M059J (cell line): ENCODE data around the gene STARD6. TPM values are rescaled to one million over a fixed set of nuclear protein-coding genes. Genes with fewer than 3 reads are reported as not detected.
"Not testable (repeated sequence)": the region's sequence is repeated elsewhere in the genome, so short reads cannot be mapped to it uniquely, and the experiment has no call there.

Experiments used
- DNase-seq: peaks from one replicate; pipeline ENCODE4 v3.0.0-alpha.2; 2012; ENCODE audit warnings: low read depth
- total RNA-seq: library from RNA; depleted of rRNA; stranded (reverse); fragments of >200 nt; shearing (Covaris generic); gene quantifications from 2 replicates; pipeline ENCODE4 v1.2.3, GENCODE V29; 2014; rRNA removed

STARD6 gene
- not detected in 2 replicates for total RNA-seq

DNA sequence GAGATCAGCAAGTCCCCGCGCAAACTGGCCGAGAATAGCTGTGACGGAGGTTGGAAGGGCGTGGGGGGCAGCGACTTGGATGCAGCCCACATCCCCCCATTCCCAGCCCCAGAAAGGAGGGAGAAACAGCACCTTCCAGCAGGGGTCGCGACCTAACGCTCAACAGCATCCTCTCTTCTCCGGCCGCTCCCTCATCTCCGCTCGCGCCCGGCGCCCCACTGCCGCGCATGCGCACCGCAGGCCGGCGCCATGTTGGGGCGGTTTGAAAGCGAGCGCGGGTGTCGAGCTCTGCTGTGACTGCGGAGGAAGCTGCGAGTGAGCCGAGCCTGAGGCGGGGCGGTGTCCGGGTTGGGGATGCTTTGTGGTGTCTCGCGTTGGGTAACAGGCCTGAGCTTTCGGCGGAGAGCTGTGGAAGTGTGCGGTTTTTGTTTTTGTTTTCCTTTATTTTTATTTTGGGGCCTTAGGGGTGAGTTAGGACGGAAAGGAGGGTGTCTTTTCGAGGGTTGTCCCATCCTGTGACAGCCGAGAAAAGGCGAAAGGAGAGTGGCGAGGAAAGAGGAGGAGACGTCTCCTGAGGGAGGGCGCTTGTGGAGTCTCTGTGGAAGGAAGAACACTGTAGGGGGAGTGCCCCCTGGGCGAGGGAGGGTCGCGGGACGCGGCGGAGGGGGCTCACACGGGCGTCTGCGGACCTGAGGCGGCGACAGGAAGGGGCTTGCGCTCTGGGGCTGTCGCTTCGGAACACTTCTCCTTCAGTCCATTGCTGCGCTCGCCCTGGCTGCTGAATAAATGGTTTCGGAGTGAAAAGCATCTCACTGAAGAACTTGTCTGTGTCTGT, at the start of gene STARD6, which contains the start of gene C18orf54:
Gene STARD6 (minus strand): TSS at position 199 of the 835 bp plus-strand sequence. CDS start 3,285 bp downstream, outside the sequence.
Gene C18orf54 (plus strand): TSS at position 247 of the 835 bp plus-strand sequence. CDS start 2,667 bp downstream, outside the sequence.
- DNase-seq: peak; percentile 90

DNA sequence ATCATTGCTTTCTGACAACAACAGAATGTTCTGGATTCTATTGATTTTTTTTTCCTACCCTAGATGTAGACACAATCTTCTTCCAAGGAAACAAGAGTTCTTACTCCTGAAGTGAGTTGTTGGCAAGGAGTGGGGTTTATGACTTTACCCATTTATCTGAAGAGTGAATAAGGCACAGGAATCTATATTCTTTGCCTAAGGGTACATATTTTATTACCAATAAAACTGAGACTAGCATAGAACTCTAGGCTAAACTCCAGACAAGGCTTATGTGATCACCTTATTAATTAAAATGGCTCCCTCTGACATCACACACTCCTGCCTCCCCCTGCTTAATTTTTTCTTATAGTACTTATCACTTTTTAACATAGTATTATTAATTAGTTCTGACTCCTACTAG, 47.6 kb upstream of the STARD6 start:
- no peak for DNase-seq

- DNase-seq: no peak
Measured at GRCh38 chr18:54396760-54397159, 39.1 kb upstream of the STARD6 start.

DNA sequence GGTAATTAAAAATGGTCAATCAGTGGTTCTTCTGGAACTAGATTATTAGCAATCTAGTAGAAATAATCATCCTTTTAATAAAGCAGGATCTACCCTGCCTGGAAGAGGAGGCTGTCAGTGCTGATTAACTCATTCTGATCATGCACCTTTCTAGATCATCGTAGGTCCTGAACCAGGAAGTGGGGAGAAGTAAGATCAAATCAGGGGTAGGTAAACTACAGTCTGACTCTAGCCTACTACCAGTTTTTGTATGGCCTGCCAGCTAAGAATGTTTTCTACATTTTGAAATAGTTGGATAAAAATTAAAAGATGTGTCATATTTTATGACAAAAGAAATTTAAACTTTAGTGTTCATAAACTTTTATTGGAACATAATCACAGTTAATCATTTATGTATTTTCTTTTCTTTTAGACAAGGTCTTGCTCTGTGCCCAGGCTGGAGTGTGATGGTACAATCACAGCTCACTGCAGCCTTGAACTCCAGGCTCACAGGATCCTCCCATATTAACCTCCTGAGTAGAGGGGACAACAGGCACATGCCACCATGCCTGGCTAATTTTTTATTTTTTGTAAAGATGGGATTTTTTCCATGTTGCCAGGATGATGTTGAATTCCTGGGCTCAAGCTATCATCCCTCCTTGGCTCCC, 36.1 kb upstream of the STARD6 start:
- DNase-seq: no peak

DNA sequence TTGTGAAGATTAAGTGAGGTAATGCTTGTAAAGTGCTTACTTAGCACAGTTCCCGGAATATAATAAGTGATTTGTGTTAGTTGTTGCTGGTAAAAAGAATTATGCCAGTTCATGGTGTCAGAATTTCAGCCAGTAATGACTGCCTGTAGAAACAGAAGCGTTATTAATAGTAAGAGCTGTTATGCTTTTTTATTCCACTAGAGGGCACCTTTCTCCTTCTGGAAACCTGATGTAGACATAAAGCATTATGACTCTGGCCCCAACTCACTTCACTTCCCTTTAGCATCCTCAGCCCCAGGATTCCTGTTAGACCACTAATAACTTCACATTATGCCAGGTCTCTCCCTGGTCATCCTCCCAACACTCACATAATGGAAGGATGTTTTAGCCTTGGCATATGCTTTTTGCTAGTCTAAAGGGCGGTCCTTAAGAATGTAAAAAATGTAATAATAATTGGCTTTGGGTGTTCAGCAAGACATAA, 34.9 kb upstream of the STARD6 start:
- peak; percentile 65 for DNase-seq

DNA sequence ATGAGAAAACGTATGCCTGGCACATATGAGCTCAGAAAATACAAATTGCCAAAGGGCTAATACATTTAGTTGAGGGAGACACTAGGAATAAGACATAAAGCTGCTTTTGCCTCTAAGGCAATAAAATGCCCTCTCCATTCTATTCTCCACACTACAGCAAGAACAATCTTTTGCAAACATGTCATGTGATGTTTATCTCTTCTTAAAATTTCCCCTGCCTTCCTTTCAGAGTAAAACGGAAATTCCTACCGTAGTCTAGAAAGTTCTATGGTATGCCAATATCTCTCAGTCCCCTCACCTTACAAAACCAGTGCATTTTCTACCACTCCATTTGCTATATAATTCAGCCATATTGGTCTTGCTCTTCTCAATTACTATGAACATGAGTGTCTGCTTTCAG, 33.2 kb upstream of the STARD6 start:
- no peak for DNase-seq

GRCh38 chr18:54389143-54389505, 31.5 kb upstream of the STARD6 start:
- DNase-seq: no peak

- DNase-seq: peak; percentile 89
Measured at GRCh38 chr18:54388203-54389142, 30.8 kb upstream of the STARD6 start.

GRCh38 chr18:54387631-54388030, 30.0 kb upstream of the STARD6 start:
- peak; percentile 39 for DNase-seq

- DNase-seq: not testable (repeated sequence)
Measured at GRCh38 chr18:54386800-54387495, 29.3 kb upstream of the STARD6 start.

DNA sequence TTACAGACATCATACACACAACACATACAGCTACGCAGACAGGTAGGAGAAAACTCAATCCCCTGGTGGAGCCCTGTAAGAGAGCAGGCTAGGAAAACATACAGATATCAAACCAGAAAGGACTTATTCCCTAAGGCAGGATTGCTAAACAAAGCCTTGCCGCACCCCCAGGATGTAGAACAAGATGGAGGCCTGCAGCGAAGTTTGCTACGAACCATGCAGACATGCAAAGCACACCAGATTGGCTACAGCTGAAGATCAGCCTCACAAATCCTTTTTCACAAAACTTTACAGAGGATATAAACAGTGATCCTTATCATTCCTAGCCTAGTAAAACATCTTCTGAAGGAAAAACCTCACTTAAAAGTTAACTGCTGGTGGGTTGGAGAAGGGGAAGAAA, 28.4 kb upstream of the STARD6 start:
- no peak for DNase-seq

DNA sequence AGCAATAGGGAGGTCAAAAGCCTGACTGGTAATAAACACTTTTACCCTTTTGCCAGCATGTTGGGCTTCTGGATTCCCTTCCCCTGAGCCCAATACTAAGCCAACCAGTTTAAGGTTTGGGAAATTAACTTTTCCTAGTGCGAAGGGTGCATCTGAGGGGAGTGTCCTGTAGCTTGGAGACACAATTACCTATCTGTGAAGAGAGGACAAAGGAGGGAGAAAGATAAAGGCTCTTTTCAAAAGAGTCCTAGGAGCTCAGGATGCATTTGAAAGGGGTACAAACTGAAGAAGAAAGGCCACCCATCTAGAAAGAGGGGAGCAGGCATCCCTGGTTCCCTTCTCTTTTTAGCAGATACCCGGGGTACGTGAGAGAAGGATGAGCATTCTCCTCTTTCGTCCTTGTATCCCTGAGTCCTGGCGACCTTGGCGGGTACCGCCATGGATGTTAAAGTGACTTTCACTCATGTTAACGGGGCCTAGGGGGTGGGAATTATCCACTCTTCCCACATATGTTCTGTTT, 25.1 kb upstream of the STARD6 start:
- DNase-seq: no peak

GRCh38 chr18:54382076-54382475, 24.4 kb upstream of the STARD6 start:
- DNase-seq: no peak

DNA sequence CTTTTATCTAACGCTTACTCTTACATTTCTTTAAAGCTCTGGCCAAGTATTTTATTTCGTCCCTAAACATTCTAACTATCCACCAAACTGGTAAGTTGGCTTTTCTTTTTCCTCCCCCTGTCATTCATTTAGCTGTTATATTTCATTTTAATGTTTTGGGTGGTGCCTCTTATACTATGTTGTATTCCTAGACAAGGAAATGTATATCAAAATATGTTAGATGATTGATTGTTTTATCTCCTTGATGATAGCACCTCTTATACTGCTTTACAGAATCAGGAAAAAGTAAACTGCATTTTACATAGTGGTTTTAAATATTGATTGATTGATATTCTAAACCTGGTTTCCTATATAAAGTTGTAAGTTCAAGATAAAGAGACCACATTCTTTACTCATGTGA, 24.0 kb upstream of the STARD6 start:
- no peak for DNase-seq

GRCh38 chr18:54378057-54378456, 20.4 kb upstream of the STARD6 start:
- DNase-seq: no peak

- DNase-seq: no peak
Measured at GRCh38 chr18:54360406-54360805, 2.7 kb upstream of the STARD6 start.

DNA sequence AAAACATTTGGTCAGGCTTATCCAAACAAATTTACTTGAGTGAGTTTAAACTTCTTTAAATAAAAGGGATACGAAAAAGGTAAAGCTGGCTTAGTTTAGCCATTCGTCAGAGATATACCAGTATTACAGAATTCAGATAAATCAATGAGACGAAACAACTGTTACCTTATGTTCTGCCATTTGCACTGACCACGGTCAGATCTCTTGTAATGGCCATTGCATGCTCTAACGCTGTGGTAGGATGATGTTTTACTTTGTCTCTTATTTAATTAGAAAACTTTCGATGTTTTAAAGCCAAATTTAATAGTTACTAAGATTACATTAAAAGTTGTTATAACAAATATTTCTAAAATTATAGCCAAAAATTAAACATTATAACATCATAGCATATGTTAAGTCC, 1.6 kb upstream of the STARD6 start:
- DNase-seq: peak; percentile 4

DNA sequence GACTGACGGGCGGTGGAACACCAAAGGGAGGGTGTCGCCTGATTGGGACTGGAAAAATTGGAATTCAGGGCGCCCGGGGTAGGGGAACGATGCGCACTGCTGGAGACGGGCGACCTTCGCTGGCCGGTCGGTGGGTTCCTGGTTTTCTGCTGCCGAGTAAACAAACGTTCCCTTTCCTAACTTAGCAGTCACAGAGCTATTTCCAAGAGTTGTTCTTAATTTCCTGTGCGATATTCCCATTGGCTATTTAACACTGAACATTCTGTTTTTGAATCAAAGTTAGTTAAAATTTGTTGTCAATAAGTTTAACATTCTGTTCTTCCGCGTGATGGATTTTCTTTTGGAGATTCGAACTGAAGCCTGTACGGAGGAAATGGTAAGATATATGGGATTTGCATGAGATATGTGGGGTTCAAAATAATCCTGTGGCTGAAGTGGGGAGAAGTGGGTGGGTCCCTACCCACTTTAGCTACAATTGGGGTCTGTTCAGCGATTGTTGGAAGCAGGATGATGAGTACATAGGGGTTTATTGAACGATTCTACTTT, 910 bp upstream of the STARD6 start:
- DNase-seq: peak; percentile 42

DNA sequence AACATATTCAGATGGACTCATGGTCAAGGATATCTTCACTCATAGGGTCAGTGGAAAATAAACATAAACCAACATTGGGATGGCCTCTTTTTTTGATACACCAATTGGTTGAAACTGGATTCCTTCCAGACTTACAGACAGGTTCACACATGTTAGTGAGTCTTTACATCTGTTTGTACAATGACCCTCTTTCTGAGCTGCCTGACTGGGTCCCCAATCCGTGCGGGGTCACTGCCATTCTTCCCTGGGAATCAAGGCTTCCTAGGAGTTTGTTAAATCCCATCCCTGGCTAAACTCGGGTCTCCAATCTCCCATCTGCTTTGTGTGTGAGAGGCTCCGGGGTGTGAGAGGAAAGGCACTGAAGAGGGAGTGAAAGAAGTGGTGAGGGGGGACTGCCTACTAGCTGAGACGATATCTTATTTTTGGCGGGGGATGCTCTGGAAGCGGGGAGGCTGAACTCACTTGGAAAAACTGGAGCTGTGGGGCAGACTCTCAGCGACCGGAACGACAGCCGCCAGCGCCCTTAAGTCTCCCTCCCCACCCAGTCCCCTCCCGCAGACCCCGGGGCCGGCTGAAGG, 487 bp downstream of the STARD6 start:
- DNase-seq: no peak

GRCh38 chr18:54351186-54351585, 6.5 kb downstream of the STARD6 start:
- DNase-seq: peak; percentile 39
